ENCODE results near the gene ZNF747. TPM values are rescaled to one million over a fixed set of nuclear protein-coding genes. Genes with fewer than 3 reads are reported as not detected.
"Not testable (repeated sequence)": the region's sequence is repeated elsewhere in the genome, so short reads cannot be mapped to it uniquely, and the experiment has no call there.

ZNF747 gene
- total RNA-seq, 2 donors from 2014 or later, result 6.9 to 12.9 TPM

DNA sequence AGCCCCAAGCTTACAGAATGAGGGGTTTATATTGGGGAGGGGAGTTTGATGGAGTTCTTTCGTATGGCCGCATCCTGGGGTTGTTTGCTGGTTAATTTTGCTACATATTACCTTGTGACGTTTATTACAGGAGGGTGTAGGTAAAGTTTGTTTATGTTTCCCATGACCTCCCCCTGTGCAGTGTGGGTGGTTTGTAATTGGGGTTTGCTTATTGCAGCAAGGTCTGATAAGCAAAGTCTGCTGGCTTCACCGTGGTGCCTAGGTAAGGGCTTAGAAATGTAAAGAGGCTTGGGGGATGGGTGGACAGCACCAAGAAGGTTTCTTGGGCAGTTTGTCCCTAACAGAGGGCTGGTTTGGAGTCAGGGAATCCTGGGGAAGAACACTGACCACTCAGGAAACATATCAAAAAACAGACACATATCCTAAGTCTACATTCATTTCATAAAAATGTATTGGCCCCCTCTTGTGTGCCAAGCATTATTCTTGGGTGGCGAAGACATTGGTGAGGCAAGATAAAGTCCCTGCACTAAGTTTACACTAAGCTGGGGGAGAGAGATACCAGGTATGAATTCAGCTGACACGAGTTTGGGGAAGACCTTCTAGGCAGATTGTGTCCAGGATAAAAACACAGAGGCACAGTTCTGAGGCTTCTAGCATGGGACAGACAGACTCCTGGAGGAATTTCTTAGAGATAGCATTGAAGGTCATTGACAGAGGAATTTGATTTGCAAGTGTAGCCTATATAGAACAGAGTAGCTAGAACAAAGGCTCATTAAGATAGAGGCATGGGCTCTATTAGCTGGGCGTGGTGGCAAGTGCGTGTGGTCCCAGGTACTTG, 14.0 kb upstream of the ZNF747 start:
- Mint-ChIP-seq H3K9me3 (no peaks in the 10 kb centered on the region), H3K4me3 (peak overlapping the region; percentile 0), H3K27ac (peak overlapping the region; percentile 58), H3K4me1 (peaks cover 29% of the 10 kb centered on the region), H3K36me3 (ENCODE audit: low read depth) (peaks cover 12% of the 10 kb centered on the region), H3K27me3 (no peaks in the 10 kb centered on the region)
- no peak for ATAC-seq (replicated peaks)

DNA sequence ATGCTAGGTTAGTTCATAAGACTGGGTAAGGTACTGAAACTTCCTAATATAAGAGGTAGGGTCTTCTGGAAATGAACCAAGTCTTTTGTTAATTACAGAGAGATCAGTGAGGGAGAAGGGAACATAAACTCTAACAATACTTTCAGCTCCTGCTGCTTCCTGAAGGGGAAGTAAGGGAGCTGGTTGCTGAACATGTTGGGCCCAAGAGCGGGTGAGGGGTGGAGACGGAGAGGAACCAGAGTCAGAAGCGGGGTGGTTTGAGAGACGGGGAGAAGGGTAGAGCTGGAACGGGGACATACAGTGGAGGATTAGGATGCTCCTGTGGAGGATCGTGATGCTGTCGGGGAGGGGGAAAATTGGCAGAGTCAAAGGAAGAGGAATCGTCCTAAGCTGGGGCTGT, 11.5 kb upstream of the ZNF747 start:
- H3K27ac Mint-ChIP-seq, result peak overlapping the region; percentile 15

GRCh38 chr16:30543067-30543466, 8.4 kb upstream of the ZNF747 start:
- H3K4me3 Mint-ChIP-seq, result no peak overlapping the region
- no peak for ATAC-seq (replicated peaks)
- H3K36me3 Mint-ChIP-seq (ENCODE audit: low read depth), result peaks cover 7% of the 10 kb centered on the region
- H3K27ac Mint-ChIP-seq, result no peak overlapping the region
- H3K9me3 Mint-ChIP-seq, result no peaks in the 10 kb centered on the region
- H3K4me1 Mint-ChIP-seq, result peaks cover 7% of the 10 kb centered on the region
- H3K27me3 Mint-ChIP-seq, result no peaks in the 10 kb centered on the region

More for the DNA sequence above, 11.5 kb upstream of the ZNF747 start:
- H3K4me1 Mint-ChIP-seq, result peaks cover 14% of the 10 kb centered on the region
- no peaks in the 10 kb centered on the region for H3K9me3 Mint-ChIP-seq
- H3K27me3 Mint-ChIP-seq, result no peaks in the 10 kb centered on the region
- no peak for ATAC-seq (replicated peaks)
- no peak overlapping the region for H3K4me3 Mint-ChIP-seq
- H3K36me3 Mint-ChIP-seq (ENCODE audit: low read depth), result no peaks in the 10 kb centered on the region

DNA sequence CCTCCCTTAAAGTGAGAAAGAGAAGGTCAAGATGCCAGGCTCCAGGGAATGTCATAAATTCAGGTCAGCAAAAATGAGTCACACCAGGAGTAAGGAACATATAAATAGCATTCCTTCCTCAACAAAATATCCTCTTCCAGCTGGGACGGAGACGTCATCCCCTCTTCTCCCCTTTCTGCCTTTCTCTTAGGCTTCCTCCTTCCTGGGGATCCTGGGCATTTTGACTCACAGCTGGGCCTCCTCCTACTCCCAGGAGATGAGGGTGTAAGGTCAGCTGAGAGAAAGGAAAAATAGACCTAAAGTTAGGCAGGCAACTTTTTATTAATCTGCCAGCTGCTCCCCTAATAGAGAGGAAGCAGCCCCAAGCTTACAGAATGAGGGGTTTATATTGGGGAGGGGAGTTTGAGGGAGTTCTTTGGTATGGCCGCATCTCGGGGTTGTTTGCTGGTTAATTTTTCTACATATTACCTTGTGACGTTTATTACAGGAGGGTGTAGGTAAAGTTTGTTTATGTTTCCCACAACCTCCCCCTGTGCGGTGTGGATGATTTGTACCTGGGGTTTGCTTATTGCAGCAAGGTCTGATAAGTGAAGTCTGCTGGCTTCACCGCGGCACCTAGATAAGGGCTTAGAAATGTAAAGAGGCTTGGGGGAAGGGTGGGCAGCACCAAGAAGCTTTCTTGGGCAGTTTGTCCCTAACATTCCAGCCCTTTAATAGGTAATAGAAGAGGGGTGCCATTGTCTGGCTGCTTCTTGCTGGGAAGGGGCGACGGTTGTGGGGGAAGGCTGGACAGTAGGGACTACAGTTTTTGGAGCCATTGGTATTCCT, 7.1 kb upstream of the ZNF747 start:
- no peak for ATAC-seq (replicated peaks)
- H3K9me3 Mint-ChIP-seq, result no peaks in the 10 kb centered on the region
- no peak overlapping the region for H3K27ac Mint-ChIP-seq
- no peak overlapping the region for H3K4me3 Mint-ChIP-seq
- peaks cover 7% of the 10 kb centered on the region for H3K4me1 Mint-ChIP-seq
- peaks cover 21% of the 10 kb centered on the region for H3K36me3 Mint-ChIP-seq (ENCODE audit: low read depth)
- H3K27me3 Mint-ChIP-seq, result no peaks in the 10 kb centered on the region

DNA sequence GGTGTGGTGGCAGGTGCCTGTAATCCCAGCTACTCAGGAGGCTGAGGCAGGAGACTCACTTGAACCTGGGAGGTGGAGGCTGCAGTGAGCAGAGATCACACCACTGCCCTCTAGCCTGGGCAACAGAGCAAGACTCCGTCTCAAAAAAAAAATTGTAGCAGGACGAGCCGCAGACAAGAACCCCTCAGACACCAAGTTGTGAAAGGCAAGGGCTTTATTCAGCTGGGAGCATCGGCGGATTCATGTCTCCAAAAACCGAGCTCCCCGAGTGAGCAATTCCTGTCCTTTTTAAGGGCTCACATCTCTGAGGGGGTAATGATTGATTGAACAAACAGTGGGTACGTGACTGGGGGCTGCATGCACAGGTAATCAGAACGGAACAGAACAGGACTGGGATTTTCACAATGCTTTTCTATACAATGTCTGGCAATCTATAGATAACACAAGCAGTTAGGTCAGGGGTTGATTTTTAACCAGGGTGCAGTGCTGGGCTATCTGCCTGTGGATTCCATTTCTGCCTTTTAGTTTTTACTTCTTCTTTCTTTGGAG, 6.3 kb upstream of the ZNF747 start:
- ATAC-seq (replicated peaks); H3K4me3 Mint-ChIP-seq; H3K27ac Mint-ChIP-seq: not testable (repeated sequence)

GRCh38 chr16:30539986-30540526, 5.4 kb upstream of the ZNF747 start:
- H3K9me3 Mint-ChIP-seq; H3K27me3 Mint-ChIP-seq; ATAC-seq (replicated peaks); H3K4me3 Mint-ChIP-seq; H3K4me1 Mint-ChIP-seq; H3K27ac Mint-ChIP-seq: not testable (repeated sequence)
- H3K36me3 Mint-ChIP-seq (ENCODE audit: low read depth), result peaks cover 36% of the 10 kb centered on the region

More for the DNA sequence above, 6.3 kb upstream of the ZNF747 start:
- not testable (repeated sequence) for H3K27me3 Mint-ChIP-seq, H3K9me3 Mint-ChIP-seq, H3K4me1 Mint-ChIP-seq
- H3K36me3 Mint-ChIP-seq (ENCODE audit: low read depth), result peaks cover 28% of the 10 kb centered on the region

GRCh38 chr16:30539000-30539964, 4.6 kb upstream of the ZNF747 start:
- H3K36me3 Mint-ChIP-seq (ENCODE audit: low read depth), result peaks cover 42% of the 10 kb centered on the region
- no peak for ATAC-seq (replicated peaks)
- no peak overlapping the region for H3K4me3 Mint-ChIP-seq
- no peaks in the 10 kb centered on the region for H3K9me3 Mint-ChIP-seq
- no peak overlapping the region for H3K27ac Mint-ChIP-seq
- H3K27me3 Mint-ChIP-seq, result no peaks in the 10 kb centered on the region
- H3K4me1 Mint-ChIP-seq, result no peaks in the 10 kb centered on the region

DNA sequence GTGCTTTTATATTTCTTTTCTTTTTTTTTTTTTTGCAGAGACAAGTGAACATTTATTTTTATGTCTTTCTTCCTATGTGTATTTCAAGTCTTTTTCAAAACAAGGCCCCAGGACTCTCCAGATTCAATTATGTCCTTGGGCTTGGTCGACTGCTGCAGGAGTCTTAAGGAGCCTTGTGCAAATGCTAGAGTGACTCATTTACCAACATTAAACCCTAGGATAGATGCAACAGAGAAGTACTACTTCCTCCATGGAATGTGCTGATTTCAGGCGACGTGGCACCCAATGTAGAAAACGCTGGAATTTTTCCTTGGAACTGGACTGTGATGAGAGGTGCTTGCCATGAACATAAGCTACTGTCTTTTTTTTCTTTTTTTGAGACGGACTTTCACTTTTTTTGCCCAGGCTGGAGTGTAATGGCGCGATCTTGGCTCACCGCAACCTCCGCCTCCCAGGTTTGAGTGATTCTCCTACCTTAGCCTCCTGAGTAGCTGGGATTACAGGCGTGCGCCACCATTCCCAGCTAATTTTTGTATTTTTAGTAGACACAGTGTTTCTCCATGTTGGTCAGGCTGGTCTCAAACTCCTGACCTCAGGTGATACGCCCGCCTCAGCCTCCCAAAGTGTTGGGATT, 1.9 kb upstream of the ZNF747 start:
- not testable (repeated sequence) for ATAC-seq (replicated peaks); H3K27me3 Mint-ChIP-seq; H3K4me1 Mint-ChIP-seq; H3K9me3 Mint-ChIP-seq
- Mint-ChIP-seq H3K27ac (peak overlapping the region; percentile 99), H3K4me3 (peak overlapping the region; percentile 99), H3K36me3 (ENCODE audit: low read depth) (peaks cover 56% of the 10 kb centered on the region)

DNA sequence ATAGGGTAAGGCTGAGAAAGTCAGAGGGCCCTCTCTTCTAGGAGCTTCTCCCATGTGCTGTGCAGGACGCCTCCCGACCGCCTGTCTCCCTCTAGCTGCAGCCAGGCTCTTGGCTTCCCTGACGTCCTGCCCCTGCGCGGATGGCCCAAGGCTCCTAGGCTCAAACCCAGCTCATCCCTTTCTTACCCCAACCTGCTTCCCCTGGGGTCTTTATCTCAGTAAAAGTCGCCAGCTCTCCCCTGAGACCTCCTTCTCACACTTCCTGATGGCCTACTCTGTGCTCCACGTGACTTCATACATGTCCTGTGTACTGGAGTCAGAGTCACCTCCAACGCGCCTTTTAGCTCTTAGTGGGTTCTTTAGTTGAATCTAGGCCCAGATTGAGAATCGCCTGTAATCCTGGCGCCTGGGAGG, 1.1 kb upstream of the ZNF747 start:
- no peaks in the 10 kb centered on the region for H3K27me3 Mint-ChIP-seq
- H3K4me1 Mint-ChIP-seq, result no peaks in the 10 kb centered on the region
- peak overlapping the region; percentile 99 for H3K4me3 Mint-ChIP-seq
- ATAC-seq (replicated peaks), result peak; percentile 77
- peaks cover 63% of the 10 kb centered on the region for H3K36me3 Mint-ChIP-seq (ENCODE audit: low read depth)
- peak overlapping the region; percentile 99 for H3K27ac Mint-ChIP-seq
- H3K9me3 Mint-ChIP-seq, result no peaks in the 10 kb centered on the region

DNA sequence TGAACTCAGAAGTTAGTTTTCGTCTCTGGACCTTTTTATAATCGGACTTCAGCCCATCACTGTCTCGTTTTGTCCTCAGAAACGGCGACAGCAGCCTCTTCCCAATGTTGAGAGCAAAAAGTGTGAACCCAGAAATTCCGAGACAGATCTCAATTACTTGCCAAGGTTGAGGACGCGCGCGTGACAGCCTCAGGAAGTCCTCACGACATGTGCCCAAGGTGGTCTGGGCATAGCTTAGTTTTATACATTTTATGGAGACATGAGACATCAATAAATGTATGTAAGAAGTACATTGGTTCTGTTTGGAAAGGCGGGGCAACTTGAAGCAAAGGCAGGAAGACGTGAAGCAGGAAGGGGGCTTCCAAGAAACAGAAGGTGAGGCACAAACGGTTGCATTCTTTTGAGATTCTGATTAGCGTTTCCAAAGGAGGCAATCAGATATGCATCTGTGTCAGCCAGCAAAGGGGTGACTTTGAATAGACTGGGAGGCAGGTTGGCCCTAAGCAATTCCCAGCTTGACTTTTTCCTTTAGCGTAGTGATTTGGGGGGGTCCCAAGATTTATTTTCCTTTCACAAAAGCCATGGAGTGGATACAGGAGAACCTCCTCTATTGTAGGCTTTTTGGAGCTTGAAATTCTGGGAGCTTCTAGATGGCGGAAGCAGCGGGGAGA, 583 bp upstream of the ZNF747 start:
- peak; percentile 31 for ATAC-seq (replicated peaks)
- no peaks in the 10 kb centered on the region for H3K27me3 Mint-ChIP-seq
- peak overlapping the region; percentile 99 for H3K4me3 Mint-ChIP-seq
- no peaks in the 10 kb centered on the region for H3K4me1 Mint-ChIP-seq
- peaks cover 68% of the 10 kb centered on the region for H3K36me3 Mint-ChIP-seq (ENCODE audit: low read depth)
- no peaks in the 10 kb centered on the region for H3K9me3 Mint-ChIP-seq
- peak overlapping the region; percentile 99 for H3K27ac Mint-ChIP-seq

- peaks cover 70% of the 10 kb centered on the region for H3K36me3 Mint-ChIP-seq (ENCODE audit: low read depth)
- peak overlapping the region; percentile 99 for H3K4me3 Mint-ChIP-seq
- H3K27ac Mint-ChIP-seq, result peak overlapping the region; percentile 99
- no peaks in the 10 kb centered on the region for H3K9me3 Mint-ChIP-seq
- H3K4me1 Mint-ChIP-seq, result no peaks in the 10 kb centered on the region
- H3K27me3 Mint-ChIP-seq, result no peaks in the 10 kb centered on the region
- ATAC-seq (replicated peaks), result peak; percentile 1
Measured at GRCh38 chr16:30533748-30534367, 800 bp downstream of the ZNF747 start.

DNA sequence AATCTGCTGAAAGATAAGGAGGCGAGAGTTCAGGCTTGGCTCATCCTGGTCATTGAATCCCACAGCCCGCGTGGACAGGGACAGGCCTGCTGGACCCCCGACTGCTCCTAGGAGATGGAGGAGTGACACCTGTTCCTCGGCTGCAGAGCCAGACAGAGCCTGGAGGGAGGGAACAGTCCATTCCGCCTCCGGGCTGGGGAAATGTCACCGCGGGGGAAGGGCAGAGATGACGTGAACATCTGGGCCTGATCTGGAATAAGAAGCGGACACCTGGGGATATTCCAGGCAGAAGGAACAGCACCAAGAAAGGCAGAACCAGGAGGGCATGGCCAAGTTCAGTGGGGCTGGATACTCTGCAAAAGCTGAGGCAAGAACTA, 1.5 kb downstream of the ZNF747 start:
- Mint-ChIP-seq H3K4me1 (no peaks in the 10 kb centered on the region), H3K36me3 (ENCODE audit: low read depth) (peaks cover 63% of the 10 kb centered on the region), H3K9me3 (no peaks in the 10 kb centered on the region), H3K27ac (peak overlapping the region; percentile 99), H3K27me3 (no peaks in the 10 kb centered on the region), H3K4me3 (peak overlapping the region; percentile 99)
- no peak for ATAC-seq (replicated peaks)
